AG09319 (cell line): ENCODE measurements around the gene NDRG4.

ENCODE experiments used
- DNase-seq: peaks from one replicate; pipeline ENCODE4 v3.0.0-alpha.2; 2010; ENCODE audit warnings: low read depth; ENCODE audit errors: extremely low read depth
- TF ChIP-seq, protein P1 (sequence below): IDR thresholded peaks from 2 replicates; pipeline ENCODE4 v1.5.1; 2011; ENCODE audit warnings: low read depth, mild to moderate bottlenecking, inconsistent platforms, low read length, moderate library complexity

Gene NDRG4

DNA sequence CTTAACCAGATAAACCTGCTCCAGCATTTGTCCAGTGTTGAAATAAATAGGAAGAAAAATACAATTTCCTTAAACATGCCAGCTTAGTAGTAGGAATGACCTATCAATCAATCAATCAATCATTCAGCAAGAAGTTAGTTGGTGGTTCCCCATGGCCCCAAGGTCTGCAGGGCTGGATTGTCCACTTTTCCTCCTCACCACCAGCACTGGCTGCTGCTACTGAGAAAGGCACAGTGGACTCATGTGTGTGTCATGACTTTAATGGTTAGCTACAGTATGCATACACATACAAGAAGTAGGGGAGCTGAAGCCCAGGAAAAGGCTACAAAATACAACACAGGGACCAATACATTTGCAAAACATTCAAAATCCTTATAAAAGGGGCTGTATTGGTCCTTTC lies 19.8 kb downstream of the NDRG4 start:
- TF ChIP-seq, protein P1, sequence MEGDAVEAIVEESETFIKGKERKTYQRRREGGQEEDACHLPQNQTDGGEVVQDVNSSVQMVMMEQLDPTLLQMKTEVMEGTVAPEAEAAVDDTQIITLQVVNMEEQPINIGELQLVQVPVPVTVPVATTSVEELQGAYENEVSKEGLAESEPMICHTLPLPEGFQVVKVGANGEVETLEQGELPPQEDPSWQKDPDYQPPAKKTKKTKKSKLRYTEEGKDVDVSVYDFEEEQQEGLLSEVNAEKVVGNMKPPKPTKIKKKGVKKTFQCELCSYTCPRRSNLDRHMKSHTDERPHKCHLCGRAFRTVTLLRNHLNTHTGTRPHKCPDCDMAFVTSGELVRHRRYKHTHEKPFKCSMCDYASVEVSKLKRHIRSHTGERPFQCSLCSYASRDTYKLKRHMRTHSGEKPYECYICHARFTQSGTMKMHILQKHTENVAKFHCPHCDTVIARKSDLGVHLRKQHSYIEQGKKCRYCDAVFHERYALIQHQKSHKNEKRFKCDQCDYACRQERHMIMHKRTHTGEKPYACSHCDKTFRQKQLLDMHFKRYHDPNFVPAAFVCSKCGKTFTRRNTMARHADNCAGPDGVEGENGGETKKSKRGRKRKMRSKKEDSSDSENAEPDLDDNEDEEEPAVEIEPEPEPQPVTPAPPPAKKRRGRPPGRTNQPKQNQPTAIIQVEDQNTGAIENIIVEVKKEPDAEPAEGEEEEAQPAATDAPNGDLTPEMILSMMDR, result no peak

DNA sequence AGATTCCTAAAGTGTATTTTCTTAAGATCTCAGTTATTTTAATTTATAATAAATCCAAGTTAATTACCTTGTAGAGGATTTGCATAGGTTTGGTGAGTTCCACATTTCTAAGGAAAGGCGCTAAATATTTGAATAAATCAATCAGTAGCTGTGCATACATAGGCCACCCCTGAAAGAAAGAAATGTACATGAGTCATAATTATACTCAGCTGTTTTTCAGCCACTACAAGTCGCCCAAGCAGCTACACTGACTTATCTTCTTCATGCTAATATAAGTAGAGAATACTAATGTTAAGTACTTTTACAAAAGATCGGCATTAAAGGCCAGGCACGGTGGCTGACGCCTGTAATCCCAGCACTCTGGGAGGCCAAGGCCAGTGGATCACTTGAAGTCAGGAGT lies 30.2 kb downstream of the NDRG4 start:
- TF ChIP-seq, protein P1, result no peak
- no peak for DNase-seq

More for the DNA sequence above, 19.8 kb downstream of the NDRG4 start:
- DNase-seq, result no peak

DNA sequence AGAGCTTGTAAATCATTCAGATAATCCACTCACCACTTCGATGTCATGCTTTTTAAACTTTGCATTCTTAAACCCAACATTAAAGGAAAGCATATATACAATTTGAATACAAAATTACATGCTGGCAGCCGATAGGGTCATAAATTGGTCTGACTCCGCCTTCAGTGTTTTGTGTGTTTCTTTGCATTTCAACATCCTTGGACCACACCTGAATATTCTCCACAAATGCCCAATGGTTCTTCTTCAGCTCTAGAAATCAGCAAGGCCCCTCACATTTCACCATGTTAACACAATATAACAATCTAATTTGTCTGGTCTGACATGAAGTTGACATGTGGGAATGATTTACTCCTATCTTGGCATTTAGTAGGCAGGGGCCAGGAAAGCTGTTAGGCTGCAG lies 32.5 kb downstream of the NDRG4 start:
- TF ChIP-seq, protein P1, result no peak
- DNase-seq, result no peak

DNA sequence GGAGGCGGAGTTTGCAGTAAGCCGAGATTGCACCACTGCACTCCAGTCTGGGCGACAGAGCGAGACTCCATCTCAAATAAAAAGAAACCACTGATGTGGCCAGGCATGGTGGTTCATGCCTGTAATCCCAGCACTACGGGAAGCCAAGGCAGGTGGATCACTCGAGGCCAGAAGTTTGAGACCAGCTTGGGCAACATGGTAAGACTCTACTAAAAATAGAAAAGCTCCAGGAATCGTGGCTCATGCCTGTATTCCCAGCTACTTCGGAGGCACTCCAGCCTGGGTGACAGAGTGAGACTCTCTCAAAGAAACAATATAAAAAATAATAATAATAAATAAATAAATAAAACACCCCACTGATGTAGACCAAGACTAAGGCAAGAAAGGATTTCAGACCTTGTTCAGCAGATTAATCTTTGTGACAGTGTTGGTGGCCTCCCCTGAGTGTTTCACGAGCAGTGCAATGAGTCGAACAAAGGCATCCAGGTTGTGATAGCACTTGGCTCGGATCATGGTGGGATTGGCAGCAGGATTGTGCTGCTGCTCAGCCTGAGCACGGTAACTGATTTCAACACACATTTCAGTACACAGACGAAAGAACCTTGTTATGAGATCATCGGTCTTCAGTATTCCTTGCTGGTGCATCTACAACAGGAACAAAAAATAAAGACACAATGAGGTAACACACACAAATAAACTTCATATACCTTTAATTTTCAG lies 34.0 kb downstream of the NDRG4 start:
- DNase-seq, result no peak
- TF ChIP-seq, protein P1, result no peak

DNA sequence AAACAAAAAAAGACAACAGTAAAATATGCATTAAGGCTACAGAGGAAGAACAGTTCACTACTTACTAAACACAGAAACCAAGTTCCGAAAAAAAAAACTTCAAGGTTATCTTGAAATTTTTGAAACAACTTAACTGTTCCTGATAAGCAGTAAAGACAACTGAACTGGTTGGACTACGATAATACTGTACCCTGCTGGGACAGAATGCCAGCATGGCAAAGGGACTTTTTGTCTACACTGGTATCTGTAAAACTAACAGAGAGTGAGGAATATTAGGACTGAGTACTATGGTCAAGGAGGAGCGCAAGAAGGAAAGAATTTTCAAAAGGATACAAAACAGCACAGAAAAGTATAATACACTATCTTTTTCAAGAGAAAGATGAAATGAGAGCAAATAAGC lies 35.2 kb downstream of the NDRG4 start:
- TF ChIP-seq, protein P1, result no peak
- no peak for DNase-seq

DNA sequence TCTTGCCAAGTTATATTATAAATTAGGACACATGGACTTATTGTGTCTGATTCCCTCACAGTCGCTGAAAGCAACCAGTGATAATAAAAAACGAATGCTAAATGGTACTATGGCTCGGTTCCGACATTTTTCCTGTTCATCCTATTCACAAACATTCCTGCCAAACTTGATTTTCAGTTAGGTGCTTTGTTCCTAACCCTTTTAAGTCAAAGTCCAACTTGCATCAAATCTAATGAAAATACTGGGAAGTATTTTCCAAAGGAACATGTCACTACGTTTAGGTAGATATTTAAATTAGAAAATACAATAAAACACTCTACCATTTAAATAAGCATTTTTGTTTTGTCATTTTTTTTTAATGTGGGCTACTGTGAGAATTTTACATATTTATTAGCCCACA lies 36.3 kb downstream of the NDRG4 start:
- TF ChIP-seq, protein P1, result no peak
- no peak for DNase-seq

DNA sequence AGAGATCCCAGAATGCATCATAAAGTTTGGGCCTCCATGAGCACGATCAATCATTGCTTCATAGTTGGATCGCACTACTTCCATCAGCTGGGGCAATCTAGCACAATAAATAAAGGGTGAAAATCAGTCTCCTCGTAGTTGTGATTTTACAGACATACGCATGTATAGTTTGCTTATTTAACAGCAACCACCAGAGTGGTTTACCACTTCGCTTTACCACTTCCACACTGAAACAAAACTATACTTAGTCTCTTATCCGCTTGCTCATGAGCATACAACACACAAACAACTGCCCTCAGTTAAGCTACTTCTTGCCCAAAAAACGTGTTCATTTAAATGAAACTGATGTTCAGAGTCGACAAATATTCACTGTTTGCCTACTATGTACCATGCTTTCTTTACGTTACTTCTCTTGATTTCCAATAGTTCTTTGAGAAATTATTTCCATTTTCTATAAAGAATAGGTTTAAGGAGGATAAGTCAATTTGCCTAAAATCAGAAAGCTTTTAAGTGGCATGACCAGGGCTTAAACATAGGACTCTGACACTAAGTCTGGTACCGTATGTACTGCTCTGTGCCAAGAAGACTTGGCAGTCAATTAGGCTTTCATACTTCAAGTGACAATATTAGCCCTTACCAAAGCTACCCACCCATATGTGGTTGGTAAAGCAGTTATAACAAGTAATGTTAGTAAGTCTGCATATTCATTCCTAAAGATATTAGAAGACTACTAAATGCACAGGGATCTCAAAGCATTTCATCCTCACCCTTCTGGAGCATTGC lies 37.4 kb downstream of the NDRG4 start:
- TF ChIP-seq, protein P1, result no peak
- DNase-seq, result no peak
